CD14-positive monocyte (primary cell): ENCODE measurements around the gene OXLD1. TPM values are rescaled to one million over a fixed set of nuclear protein-coding genes. Genes with fewer than 3 reads are reported as not detected.
"Not testable (repeated sequence)": the region's sequence is repeated elsewhere in the genome, so short reads cannot be mapped to it uniquely, and the experiment has no call there.

Experiments used
- DNase-seq, 3 donors: peaks; one replicate each; pipeline ENCODE4 v3.0.0-alpha.2; 2011 to 2022
- H2AFZ ChIP-seq: 2 replicates; pipeline ENCODE4 v1.6.0; 2012; ENCODE audit warnings: mild to moderate bottlenecking, low read depth, low read length, inconsistent platforms; ENCODE audit not compliant: insufficient read depth, poor library complexity, severe bottlenecking
- H3K27ac ChIP-seq, 2 donors: 1 replicate in 1 of 2; 2 replicates in 1 of 2; pipeline ENCODE4 v1.5.1; 2012 to 2013; ENCODE audit warnings: low read length in 2 of 2, control low read depth in 1 of 2, inconsistent platforms in 1 of 2, low read depth in 1 of 2, mild to moderate bottlenecking in 1 of 2
- H3K27me3 ChIP-seq, 2 donors: one replicate each; pipeline versions ENCODE4 v1.6.0 to v1.6.1; 2011 to 2013; ENCODE audit warnings: low read length in 2 of 2; ENCODE audit not compliant: control insufficient read depth in 2 of 2, insufficient read depth in 2 of 2
- H3K36me3 ChIP-seq, 2 donors: replicated peaks in 1 of 2; 1 replicate in 1 of 2; 2 replicates in 1 of 2; pipeline versions ENCODE4 v1.5.1 to v1.6.1; 2012 to 2013; ENCODE audit warnings: low read length in 2 of 2, control low read depth in 1 of 2, inconsistent platforms in 1 of 2, mild to moderate bottlenecking in 1 of 2; ENCODE audit not compliant: insufficient read depth in 2 of 2, control insufficient read depth in 1 of 2
- H3K4me1 ChIP-seq, 2 donors: 1 replicate in 1 of 2; 2 replicates in 1 of 2; pipeline versions ENCODE4 v1.5.1 to v1.6.1; 2012 to 2013; ENCODE audit warnings: low read length in 2 of 2, control low read depth in 1 of 2, inconsistent platforms in 1 of 2, mild to moderate bottlenecking in 1 of 2, moderate library complexity in 1 of 2; ENCODE audit not compliant: insufficient read depth in 2 of 2, control insufficient read depth in 1 of 2
- H3K4me2 ChIP-seq: replicated peaks from 2 replicates; pipeline ENCODE3; 2012; ENCODE audit warnings: low read length, moderate library complexity, mild to moderate bottlenecking; ENCODE audit not compliant: poor library complexity, severe bottlenecking; ENCODE audit errors: extremely low read depth
- H3K4me3 ChIP-seq, 3 experiments: fragments of 200-600 bp in 1 of 3; sonication (generic) in 1 of 3; replicated peaks in 1 of 3; 1 replicate in 2 of 3; 2 replicates in 1 of 3; pipeline ENCODE4 v1.5.1; 2011 to 2013; ENCODE audit warnings: low read length in 3 of 3, mild to moderate bottlenecking in 3 of 3, control low read depth in 2 of 3, low read depth in 2 of 3, inconsistent platforms in 1 of 3, moderate library complexity in 1 of 3
- H3K79me2 ChIP-seq: 2 replicates; pipeline ENCODE4 v1.6.0; 2012; ENCODE audit warnings: mild to moderate bottlenecking, control low read depth, inconsistent platforms, low read length, moderate library complexity; ENCODE audit not compliant: insufficient read depth
- H3K9ac ChIP-seq: 2 replicates; pipeline ENCODE4 v1.6.0; 2017; ENCODE audit warnings: low read length, mild to moderate bottlenecking; ENCODE audit not compliant: insufficient read depth, poor library complexity, severe bottlenecking
- H3K9me3 ChIP-seq, 2 donors: replicated peaks in 1 of 2; 1 replicate in 1 of 2; 2 replicates in 1 of 2; pipeline versions ENCODE4 v1.5.1 to v1.6.1; 2012 to 2013; ENCODE audit warnings: low read length in 2 of 2, control low read depth in 1 of 2; ENCODE audit not compliant: control insufficient read depth in 1 of 2, insufficient read depth in 1 of 2
- H4K20me1 ChIP-seq: 2 replicates; pipeline ENCODE4 v1.6.0; 2012; ENCODE audit warnings: mild to moderate bottlenecking, low read length, control low read depth, moderate library complexity; ENCODE audit not compliant: insufficient read depth
- H3K27ac Mint-ChIP-seq, 7 donors: one replicate each; pipeline ENCODE4 v1.8.0; 2020; ENCODE audit warnings: mild to moderate bottlenecking in 7 of 7, mixed read lengths in 7 of 7, moderate library complexity in 6 of 7, inconsistent platforms in 2 of 7
- H3K27me3 Mint-ChIP-seq, 3 donors: one replicate each; pipeline ENCODE4 v1.8.0; 2021 to 2022; ENCODE audit warnings: low read depth in 3 of 3, mild to moderate bottlenecking in 3 of 3, mixed read lengths in 3 of 3, moderate library complexity in 3 of 3, inconsistent platforms in 1 of 3
- H3K36me3 Mint-ChIP-seq, 2 donors: one replicate each; pipeline ENCODE4 v1.8.0; 2020; ENCODE audit warnings: mixed read lengths in 2 of 2, inconsistent platforms in 1 of 2, mild to moderate bottlenecking in 1 of 2
- H3K4me1 Mint-ChIP-seq: one replicate; pipeline ENCODE4 v1.8.0; 2020; ENCODE audit warnings: mild to moderate bottlenecking, mixed read lengths
- H3K4me3 Mint-ChIP-seq, 2 donors: one replicate each; pipeline ENCODE4 v1.8.0; 2020; ENCODE audit warnings: mild to moderate bottlenecking in 2 of 2, mixed read lengths in 2 of 2, moderate library complexity in 1 of 2
- H3K9me3 Mint-ChIP-seq, 7 donors: one replicate each; pipeline ENCODE4 v1.8.0; 2020 to 2022; ENCODE audit warnings: mixed read lengths in 7 of 7, mild to moderate bottlenecking in 6 of 7, moderate library complexity in 6 of 7, inconsistent platforms in 2 of 7
- CTCF ChIP-seq: fragments of 200-600 bp; IDR thresholded peaks from one replicate; pipeline ENCODE4 v1.8.0; 2022; ENCODE audit warnings: antibody characterized with exemption, mild to moderate bottlenecking
- WGBS: methylation state at CpG from one replicate; pipeline ENCODE4 v1.1.5; 2013; ENCODE audit warnings: missing lambda C conversion rate; ENCODE audit not compliant: insufficient coverage; 5-methylcytosine and 5-hydroxymethylcytosine counted together
- intact Hi-C, 2 donors: fragments of 100-400 bp; cut with micrococcal nuclease; formaldehyde crosslinking; loops; one replicate each; pipeline versions ENCODE4 v1.15.0 to v1.15.1; 2023
- polyA plus RNA-seq, 3 donors: library from polyadenylated mRNA; depleted of rRNA in 1 of 3; unstranded in 2 of 3; stranded (reverse) in 1 of 3; fragments of 300-500 nt in 2 of 3; fragments of >200 nt in 1 of 3; fragmentation: Illumina TruSeq in 2 of 3; gene quantifications; 1 replicate in 2 of 3; 2 replicates in 1 of 3; pipeline ENCODE4 v1.2.3, GENCODE V29; 2012 to 2021

The OXLD1 gene
- polyA plus RNA-seq, 3 donors, result 46.0 to 61.1 (median 51.8) TPM

GRCh38 chr17:81630274-81630673 lies 36.1 kb downstream of the OXLD1 start:
- peaks cover 0 to 3% (median 0%) of the 10 kb centered on the region in 7 donors for H3K9me3 Mint-ChIP-seq
- no peak overlapping the region for H3K9ac ChIP-seq
- no peaks in the 10 kb centered on the region for H3K9me3 ChIP-seq
- H3K4me1 Mint-ChIP-seq, result peaks cover 7% of the 10 kb centered on the region
- no peak overlapping the region for H3K4me3 ChIP-seq
- peaks cover 67% of the 10 kb centered on the region for H3K79me2 ChIP-seq
- H3K27ac Mint-ChIP-seq, result peak overlapping the region in 1 of 7 donors; percentile 24
- H3K27me3 ChIP-seq, result no peaks in the 10 kb centered on the region
- H3K36me3 ChIP-seq, result peaks cover 39 to 55% of the 10 kb centered on the region in 2 donors
- H3K27ac ChIP-seq, result no peak overlapping the region
- no peak overlapping the region for H3K4me2 ChIP-seq
- 96% methylated on average over 7 of the region's 8 CpGs for WGBS
- no peak for DNase-seq
- no peak overlapping the region for H2AFZ ChIP-seq
- intact Hi-C loops, result no loop called here
- H3K27me3 Mint-ChIP-seq, result no peaks in the 10 kb centered on the region
- H3K4me3 Mint-ChIP-seq, result no peak overlapping the region
- H4K20me1 ChIP-seq, result peaks cover 54% of the 10 kb centered on the region
- H3K4me1 ChIP-seq, result peaks cover 0 to under 1% of the 10 kb centered on the region in 2 donors
- peaks cover 45 to 58% of the 10 kb centered on the region in 2 donors for H3K36me3 Mint-ChIP-seq
- no peak for TF ChIP-seq CTCF

- no peak overlapping the region for H3K4me3 ChIP-seq
- Mint-ChIP-seq H3K4me3 (no peak overlapping the region), H3K9me3 (peaks cover 0 to 3% (median 0%) of the 10 kb centered on the region in 7 donors), H3K4me1 (peaks cover 7% of the 10 kb centered on the region), H3K36me3 (peaks cover 63 to 93% of the 10 kb centered on the region in 2 donors), H3K27ac (peak overlapping the region in 1 of 7 donors; percentile 26), H3K27me3 (peaks cover 0 to 1% (median 0%) of the 10 kb centered on the region in 3 donors)
- no peak overlapping the region for H3K27ac ChIP-seq
- H2AFZ ChIP-seq, result no peak overlapping the region
- H3K9me3 ChIP-seq, result no peaks in the 10 kb centered on the region
- peaks cover 45% of the 10 kb centered on the region for H3K79me2 ChIP-seq
- intact Hi-C loops, result no loop called here
- H3K27me3 ChIP-seq, result no peaks in the 10 kb centered on the region
- no peaks in the 10 kb centered on the region for H3K4me1 ChIP-seq
- no peak for DNase-seq
- no peak overlapping the region for H3K9ac ChIP-seq
- 98% methylated on average over 8 of the region's 11 CpGs for WGBS
- H3K4me2 ChIP-seq, result no peak overlapping the region
- peaks cover 64 to 83% of the 10 kb centered on the region in 2 donors for H3K36me3 ChIP-seq
- H4K20me1 ChIP-seq, result peaks cover 39% of the 10 kb centered on the region
- TF ChIP-seq CTCF, result no peak
These were observed 44.8 kb downstream of the OXLD1 start for GRCh38 chr17:81621494-81622130.

- peaks cover 58% of the 10 kb centered on the region for H3K79me2 ChIP-seq
- H3K4me1 Mint-ChIP-seq, H3K27ac ChIP-seq, H2AFZ ChIP-seq, H3K4me3 ChIP-seq, H3K9me3 Mint-ChIP-seq, DNase-seq, H3K27ac Mint-ChIP-seq, H3K27me3 ChIP-seq, H3K27me3 Mint-ChIP-seq, H3K4me1 ChIP-seq, H3K4me3 Mint-ChIP-seq, intact Hi-C loops, H3K9me3 ChIP-seq, H3K4me2 ChIP-seq, H3K9ac ChIP-seq: not testable (repeated sequence)
- peaks cover 54% of the 10 kb centered on the region for H4K20me1 ChIP-seq
- no CpG with 5 or more reads among the region's 36 CpGs for WGBS
- H3K36me3 ChIP-seq, result peaks cover 53 to 80% of the 10 kb centered on the region in 2 donors
- peaks cover 59 to 93% of the 10 kb centered on the region in 2 donors for H3K36me3 Mint-ChIP-seq
These were observed 48.1 kb downstream of the OXLD1 start for GRCh38 chr17:81618307-81618706.
